Cardiac muscle cell (in vitro differentiated cells and primary cell): ENCODE results near the gene NHSL2. TPM values are rescaled to one million over a fixed set of nuclear protein-coding genes. Genes with fewer than 3 reads are reported as not detected.

Experiments used
- DNase-seq, 2 donors: peaks; one replicate each; pipeline versions ENCODE4 v3.0.0 to v3.0.0-alpha.2; 2010 to 2017; ENCODE audit warnings: low read depth in 1 of 2, low spot score in 1 of 2
- H3K27ac ChIP-seq: fragments of 200-600 bp; sonication (generic); 2 replicates; pipeline ENCODE4 v1.5.1; 2016
- H3K27me3 ChIP-seq: fragments of 200-600 bp; sonication (generic); 2 replicates; pipeline ENCODE4 v1.6.0; 2016; ENCODE audit warnings: control low read depth
- H3K36me3 ChIP-seq: fragments of 200-600 bp; sonication (generic); 2 replicates; pipeline ENCODE4 v1.5.1; 2016; ENCODE audit warnings: control low read depth
- H3K4me1 ChIP-seq: fragments of 200-600 bp; sonication (generic); 2 replicates; pipeline ENCODE4 v1.8.1; 2017; ENCODE audit warnings: low read depth, mild to moderate bottlenecking, mixed run types
- H3K4me3 ChIP-seq: fragments of 200-600 bp; sonication (generic); 2 replicates; pipeline ENCODE4 v1.5.1; 2016; ENCODE audit warnings: mild to moderate bottlenecking
- H3K9me3 ChIP-seq: fragments of 200-600 bp; sonication (generic); 2 replicates; pipeline ENCODE4 v1.5.1; 2017; ENCODE audit warnings: low read depth, mild to moderate bottlenecking, control low read depth
- CTCF ChIP-seq: IDR thresholded peaks from 2 replicates; pipeline ENCODE4 v1.5.1; 2012; ENCODE audit warnings: low read depth, mild to moderate bottlenecking, low read length
- polyA plus RNA-seq: library from polyadenylated mRNA; unstranded; fragments of >200 nt; fragmentation: Nextera tagmentation; extraction: Ambion mirVana; gene quantifications from 2 replicates; pipeline ENCODE4 v1.2.1, GENCODE V29; 2016
- total RNA-seq: library from RNA; depleted of rRNA; stranded (reverse); fragments of >200 nt; gene quantifications from 2 replicates; pipeline ENCODE4 v1.2.3, GENCODE V29; 2016

Gene NHSL2
- total and polyA plus RNA-seq, 2 experiments from 2014 or later, result 6.6 to 7.9 TPM

- Histone ChIP-seq H3K4me3 (peak overlapping the region; percentile 69), H3K36me3 (no peaks in the 10 kb centered on the region), H3K27ac (no peak overlapping the region), H3K4me1 (peaks cover 4% of the 10 kb centered on the region), H3K9me3 (no peaks in the 10 kb centered on the region), H3K27me3 (no peaks in the 10 kb centered on the region)
- TF ChIP-seq CTCF, result peak; percentile 40
- peak; percentile 18 to 45 for DNase-seq
Observed at GRCh38 chrX:71909956-71910355, 689 bp upstream of the NHSL2 start.

GRCh38 chrX:71910986-71911730 is 513 bp downstream of the NHSL2 start:
- TF ChIP-seq CTCF, result peak; percentile 16
- Histone ChIP-seq H3K4me1 (peaks cover 4% of the 10 kb centered on the region), H3K36me3 (no peaks in the 10 kb centered on the region), H3K27ac (peak overlapping the region; percentile 72), H3K4me3 (peak overlapping the region; percentile 69), H3K9me3 (no peaks in the 10 kb centered on the region), H3K27me3 (no peaks in the 10 kb centered on the region)
- peak in 1 of 2 donors; percentile 71 for DNase-seq

- no peaks in the 10 kb centered on the region for H3K27me3 ChIP-seq
- TF ChIP-seq CTCF, result no peak
- DNase-seq, result peak in 1 of 2 donors; percentile 58
- no peaks in the 10 kb centered on the region for H3K36me3 ChIP-seq
- H3K9me3 ChIP-seq, result no peaks in the 10 kb centered on the region
- peak overlapping the region; percentile 72 for H3K27ac ChIP-seq
- H3K4me3 ChIP-seq, result peak overlapping the region; percentile 69
- H3K4me1 ChIP-seq, result peaks cover 4% of the 10 kb centered on the region
Observed at GRCh38 chrX:71911731-71912050, 1.0 kb downstream of the NHSL2 start.

GRCh38 chrX:71912156-71912555 is 1.5 kb downstream of the NHSL2 start:
- TF ChIP-seq CTCF, result no peak
- peak in 1 of 2 donors; percentile 5 for DNase-seq
- Histone ChIP-seq H3K27ac (peak overlapping the region; percentile 72), H3K36me3 (no peaks in the 10 kb centered on the region), H3K4me3 (peak overlapping the region; percentile 69), H3K4me1 (peaks cover 4% of the 10 kb centered on the region), H3K27me3 (no peaks in the 10 kb centered on the region), H3K9me3 (no peaks in the 10 kb centered on the region)

GRCh38 chrX:71913156-71913950 is 2.7 kb downstream of the NHSL2 start:
- no peaks in the 10 kb centered on the region for H3K9me3 ChIP-seq
- no peak for DNase-seq
- no peak for TF ChIP-seq CTCF
- H3K27me3 ChIP-seq, result no peaks in the 10 kb centered on the region
- H3K4me3 ChIP-seq, result no peak overlapping the region
- H3K27ac ChIP-seq, result no peak overlapping the region
- H3K36me3 ChIP-seq, result no peaks in the 10 kb centered on the region
- peaks cover 10% of the 10 kb centered on the region for H3K4me1 ChIP-seq
